ENCODE results near the gene ABHD16B.

The ABHD16B gene

DNA sequence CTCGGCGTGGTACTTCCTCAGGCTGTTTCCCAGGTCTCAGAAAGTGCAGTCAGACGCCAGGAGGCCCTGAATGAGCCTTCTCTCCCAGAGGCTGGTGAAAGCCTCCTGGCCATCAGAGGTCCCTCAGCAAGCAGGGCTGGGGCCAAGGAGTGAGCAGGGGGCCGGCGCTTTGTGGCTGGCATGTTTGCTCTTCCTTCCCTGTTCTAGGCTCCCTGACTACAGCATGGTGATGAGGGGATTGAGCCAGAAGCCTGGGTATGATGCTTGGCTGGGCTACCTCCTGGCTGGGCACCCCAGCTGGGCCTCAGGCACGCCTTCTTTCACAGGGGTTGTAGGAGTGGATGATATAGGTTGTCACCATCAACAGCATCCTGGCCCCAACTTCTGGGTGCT is 21.9 kb downstream of the ABHD16B start:
- H3K4me1 ChIP-seq (ENCODE audit: control insufficient read depth, insufficient read depth, low read length) = no peaks in the 10 kb centered on the region
- H3K36me3 ChIP-seq (ENCODE audit: control insufficient read depth, insufficient read depth, low read length) = peaks cover 71% of the 10 kb centered on the region
- no peak overlapping the region for H3K4me3 ChIP-seq (ENCODE audit: low read depth, low read length)
- H3K27ac ChIP-seq (ENCODE audit: low read depth, low read length) = no peak overlapping the region
- no peaks in the 10 kb centered on the region for H3K9me3 ChIP-seq (ENCODE audit: control insufficient read depth, insufficient read depth, low read length)
- no peak overlapping the region for H3K9ac ChIP-seq (ENCODE audit: low read depth, low read length)
- no peaks in the 10 kb centered on the region for H3K27me3 ChIP-seq (ENCODE audit: control insufficient read depth, insufficient read depth, low read length)

DNA sequence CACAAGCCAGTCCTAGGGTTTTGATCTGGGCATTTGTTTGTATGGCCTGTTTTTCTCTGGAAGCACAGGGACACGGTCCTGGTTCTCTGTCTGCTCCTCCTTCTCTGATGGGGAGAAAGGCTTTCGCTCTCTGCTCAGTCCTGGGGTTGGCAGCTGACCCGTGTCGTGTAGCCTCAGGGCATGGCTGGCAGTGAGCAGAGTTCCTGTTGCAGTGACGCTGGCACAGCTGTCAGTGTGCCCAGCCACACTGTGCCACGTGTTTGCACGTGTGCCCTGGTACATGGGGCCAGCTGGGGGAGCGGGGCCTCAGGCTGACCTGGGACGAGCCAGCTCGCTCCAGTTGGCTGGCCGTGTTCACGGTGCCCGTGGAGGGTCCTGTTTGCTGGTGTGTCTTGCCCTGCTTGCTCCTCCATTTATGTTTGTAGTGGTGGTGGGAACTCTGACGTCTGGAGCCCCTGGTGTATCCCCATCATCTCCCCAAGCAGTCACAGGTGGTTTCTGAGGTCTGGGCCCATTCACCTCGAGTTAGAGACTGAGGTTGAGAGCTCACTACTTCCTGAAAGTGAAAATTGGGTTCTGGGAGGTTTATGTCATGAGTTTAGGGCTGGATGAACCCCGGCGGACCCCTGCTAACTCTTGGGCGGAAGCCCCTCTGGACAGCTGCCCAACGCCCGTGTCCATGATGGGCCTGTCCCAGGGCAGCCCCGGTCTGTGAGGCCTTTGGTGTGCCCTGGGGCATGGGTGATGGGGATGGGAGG is 23.4 kb downstream of the ABHD16B start:
- no peaks in the 10 kb centered on the region for H3K27me3 ChIP-seq (ENCODE audit: control insufficient read depth, insufficient read depth, low read length)
- peaks cover 73% of the 10 kb centered on the region for H3K36me3 ChIP-seq (ENCODE audit: control insufficient read depth, insufficient read depth, low read length)
- no peaks in the 10 kb centered on the region for H3K9me3 ChIP-seq (ENCODE audit: control insufficient read depth, insufficient read depth, low read length)
- H3K27ac ChIP-seq (ENCODE audit: low read depth, low read length) = no peak overlapping the region
- H3K4me1 ChIP-seq (ENCODE audit: control insufficient read depth, insufficient read depth, low read length) = no peaks in the 10 kb centered on the region
- H3K4me3 ChIP-seq (ENCODE audit: low read depth, low read length) = no peak overlapping the region
- no peak overlapping the region for H3K9ac ChIP-seq (ENCODE audit: low read depth, low read length)

DNA sequence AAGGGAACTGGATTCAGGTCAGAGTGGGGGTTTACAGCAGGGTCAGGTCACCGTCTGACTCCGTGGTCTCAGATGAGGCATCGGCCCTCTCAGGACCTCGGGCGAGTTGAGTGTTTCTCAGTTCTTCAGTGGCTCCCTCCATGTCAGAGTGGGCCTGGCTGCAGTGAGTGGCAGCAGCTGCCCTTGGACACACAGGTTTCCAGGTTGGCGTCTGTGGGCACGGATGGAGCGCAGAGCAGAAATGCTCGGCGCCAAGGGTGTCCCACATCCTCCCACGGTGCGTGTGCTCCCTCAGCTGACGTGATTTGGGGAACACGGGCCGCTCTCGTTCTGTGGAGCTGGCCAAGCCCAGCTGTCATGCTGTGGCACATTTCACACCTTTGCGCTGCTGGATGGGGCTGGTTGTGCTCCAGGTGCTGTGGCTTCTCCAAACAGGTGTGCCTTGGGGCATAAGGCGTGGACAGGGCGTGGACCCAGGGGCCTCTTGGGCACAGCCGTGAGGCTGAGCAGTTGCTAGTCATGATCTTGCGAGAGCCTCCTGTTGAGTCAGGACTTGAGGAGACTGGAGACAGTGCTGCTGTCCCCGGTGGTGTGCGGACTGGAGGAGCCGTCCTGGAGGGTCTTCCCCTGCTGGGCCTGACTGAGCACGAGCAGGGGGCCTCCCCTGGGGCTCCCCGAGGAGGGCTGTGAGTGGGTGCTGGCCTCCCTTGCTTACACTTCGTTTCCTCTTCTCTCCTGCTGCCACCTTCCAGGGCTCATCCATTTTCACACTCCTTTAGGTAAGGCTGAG is 24.2 kb downstream of the ABHD16B start:
- Histone ChIP-seq H3K9me3 (ENCODE audit: control insufficient read depth, insufficient read depth, low read length) (no peaks in the 10 kb centered on the region), H3K27me3 (ENCODE audit: control insufficient read depth, insufficient read depth, low read length) (no peaks in the 10 kb centered on the region), H3K4me3 (ENCODE audit: low read depth, low read length) (no peak overlapping the region), H3K4me1 (ENCODE audit: control insufficient read depth, insufficient read depth, low read length) (no peaks in the 10 kb centered on the region), H3K27ac (ENCODE audit: low read depth, low read length) (no peak overlapping the region), H3K9ac (ENCODE audit: low read depth, low read length) (no peak overlapping the region), H3K36me3 (ENCODE audit: control insufficient read depth, insufficient read depth, low read length) (peaks cover 81% of the 10 kb centered on the region)

DNA sequence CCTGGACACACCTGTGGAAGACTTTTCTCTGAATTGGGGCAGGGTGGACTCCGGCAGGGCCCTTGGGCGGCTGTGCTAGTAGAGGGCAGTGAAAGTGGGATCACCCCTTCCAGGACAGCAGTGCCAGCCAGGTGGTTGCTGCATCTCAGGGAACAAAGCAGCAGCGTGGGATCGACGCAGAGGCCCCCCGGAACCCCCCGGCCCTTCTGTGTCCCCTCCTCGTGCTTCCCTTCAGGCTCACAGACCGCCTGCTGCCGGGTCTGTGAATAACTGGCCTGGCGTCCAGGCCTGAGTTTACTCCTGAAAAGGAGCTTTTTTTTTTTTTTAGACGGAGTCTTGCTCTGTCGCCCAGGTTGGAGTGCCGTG is 24.7 kb downstream of the ABHD16B start:
- peaks cover 86% of the 10 kb centered on the region for H3K36me3 ChIP-seq (ENCODE audit: control insufficient read depth, insufficient read depth, low read length)
- H3K4me1 ChIP-seq (ENCODE audit: control insufficient read depth, insufficient read depth, low read length) = no peaks in the 10 kb centered on the region

DNA sequence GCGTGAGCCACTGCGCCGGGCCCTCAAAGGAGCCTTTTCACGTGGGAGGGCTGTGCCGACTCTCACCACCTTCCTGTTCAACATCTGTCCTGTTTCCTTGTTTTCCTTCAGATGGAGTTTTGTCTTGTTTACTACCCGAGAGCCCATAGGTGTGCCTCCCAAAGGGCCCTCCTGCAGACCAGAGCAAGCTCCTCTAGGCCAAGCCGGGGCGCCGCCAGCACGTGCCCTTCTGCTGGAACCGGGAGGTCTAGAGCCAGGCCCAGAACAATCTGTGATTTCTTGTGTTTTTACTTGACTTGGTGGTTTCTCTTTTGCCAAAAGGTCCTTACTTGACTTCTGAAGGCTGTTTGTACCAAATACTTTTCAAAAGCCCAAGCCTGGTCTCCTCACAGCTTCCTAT is 25.6 kb downstream of the ABHD16B start:
- H3K4me3 ChIP-seq (ENCODE audit: low read depth, low read length) = no peak overlapping the region
- H3K36me3 ChIP-seq (ENCODE audit: control insufficient read depth, insufficient read depth, low read length) = peaks cover 82% of the 10 kb centered on the region
- no peaks in the 10 kb centered on the region for H3K9me3 ChIP-seq (ENCODE audit: control insufficient read depth, insufficient read depth, low read length)
- no peak overlapping the region for H3K27ac ChIP-seq (ENCODE audit: low read depth, low read length)
- H3K27me3 ChIP-seq (ENCODE audit: control insufficient read depth, insufficient read depth, low read length) = no peaks in the 10 kb centered on the region
- H3K4me1 ChIP-seq (ENCODE audit: control insufficient read depth, insufficient read depth, low read length) = no peaks in the 10 kb centered on the region
- no peak overlapping the region for H3K9ac ChIP-seq (ENCODE audit: low read depth, low read length)

More for the DNA sequence above, 24.7 kb downstream of the ABHD16B start:
- Histone ChIP-seq H3K27me3 (ENCODE audit: control insufficient read depth, insufficient read depth, low read length) (no peaks in the 10 kb centered on the region), H3K9ac (ENCODE audit: low read depth, low read length) (no peak overlapping the region), H3K9me3 (ENCODE audit: control insufficient read depth, insufficient read depth, low read length) (no peaks in the 10 kb centered on the region), H3K27ac (ENCODE audit: low read depth, low read length) (no peak overlapping the region), H3K4me3 (ENCODE audit: low read depth, low read length) (no peak overlapping the region)

DNA sequence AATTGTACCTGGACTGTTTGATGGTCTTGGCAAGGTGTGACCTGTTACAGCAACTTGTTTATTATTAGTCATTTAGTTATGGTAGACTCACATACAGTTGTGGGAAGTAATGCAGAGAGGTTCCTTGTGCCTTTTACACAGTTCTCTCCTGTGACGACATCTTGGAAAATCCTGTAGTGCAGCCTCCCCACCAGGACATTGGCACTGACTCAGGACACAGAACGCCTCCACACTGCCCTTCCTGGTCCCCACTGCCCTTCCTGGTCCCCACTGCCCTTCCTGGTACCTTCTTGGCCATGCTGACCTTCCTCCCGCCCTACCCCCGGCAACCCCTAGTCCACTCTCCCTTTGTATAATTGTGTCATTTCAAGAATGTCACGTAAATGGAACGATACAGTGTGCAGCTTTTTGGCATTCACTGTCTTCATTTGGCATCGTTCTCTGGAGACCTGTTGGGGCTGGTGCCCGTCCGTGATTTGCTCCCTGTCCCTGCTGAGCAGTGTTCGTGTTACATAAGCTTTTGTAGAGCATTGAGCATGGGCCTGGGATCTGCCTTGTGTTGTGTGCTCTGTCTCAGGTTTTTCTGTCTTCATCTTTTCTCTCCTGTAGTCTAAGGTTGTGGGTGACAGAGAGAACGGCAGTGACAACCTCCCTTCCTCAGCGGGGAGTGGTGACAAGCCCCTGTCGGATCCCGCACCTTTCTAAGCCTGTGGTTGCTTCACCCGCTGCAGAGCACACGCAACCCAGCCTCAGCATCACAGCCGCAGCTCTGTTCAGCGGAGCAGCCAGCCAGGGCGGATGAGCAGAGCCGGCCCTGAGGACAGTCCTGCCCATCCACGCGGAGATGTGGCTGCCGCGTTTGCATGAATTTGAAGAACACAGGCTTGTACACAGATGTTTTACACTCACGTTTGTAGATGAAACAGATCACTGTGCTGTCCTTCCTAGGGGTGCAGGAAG is 28.2 kb downstream of the ABHD16B start:
- Histone ChIP-seq H3K9me3 (ENCODE audit: control insufficient read depth, insufficient read depth, low read length) (no peaks in the 10 kb centered on the region), H3K27ac (ENCODE audit: low read depth, low read length) (no peak overlapping the region), H3K4me3 (ENCODE audit: low read depth, low read length) (no peak overlapping the region), H3K36me3 (ENCODE audit: control insufficient read depth, insufficient read depth, low read length) (peaks cover 61% of the 10 kb centered on the region), H3K27me3 (ENCODE audit: control insufficient read depth, insufficient read depth, low read length) (no peaks in the 10 kb centered on the region), H3K4me1 (ENCODE audit: control insufficient read depth, insufficient read depth, low read length) (peaks cover 3% of the 10 kb centered on the region; the same call in 1 of the 2 replicates), H3K9ac (ENCODE audit: low read depth, low read length) (no peak overlapping the region)

DNA sequence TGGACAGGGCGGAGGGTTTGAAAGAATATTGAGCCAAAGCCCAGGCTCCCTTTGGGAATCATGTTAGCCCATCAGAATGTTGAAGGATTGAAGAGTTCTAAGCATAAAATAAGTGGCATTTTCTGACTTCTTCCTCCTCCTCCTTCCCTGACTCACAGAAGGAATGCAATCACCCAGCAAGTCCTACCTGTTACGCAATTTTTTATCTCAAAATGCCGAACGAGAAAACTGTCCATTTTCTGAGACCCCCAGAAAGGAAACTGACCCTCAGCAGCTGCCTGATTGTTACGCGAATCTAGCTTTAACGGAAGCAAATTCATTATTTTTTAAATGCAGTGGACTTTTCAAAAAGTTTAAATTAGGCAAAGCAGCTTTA is 28.9 kb downstream of the ABHD16B start:
- Histone ChIP-seq H3K9ac (ENCODE audit: low read depth, low read length) (no peak overlapping the region), H3K4me1 (ENCODE audit: control insufficient read depth, insufficient read depth, low read length) (peaks cover 3% of the 10 kb centered on the region; the same call in 1 of the 2 replicates), H3K27me3 (ENCODE audit: control insufficient read depth, insufficient read depth, low read length) (no peaks in the 10 kb centered on the region), H3K4me3 (ENCODE audit: low read depth, low read length) (no peak overlapping the region), H3K9me3 (ENCODE audit: control insufficient read depth, insufficient read depth, low read length) (no peaks in the 10 kb centered on the region), H3K36me3 (ENCODE audit: control insufficient read depth, insufficient read depth, low read length) (peaks cover 54% of the 10 kb centered on the region), H3K27ac (ENCODE audit: low read depth, low read length) (no peak overlapping the region)

DNA sequence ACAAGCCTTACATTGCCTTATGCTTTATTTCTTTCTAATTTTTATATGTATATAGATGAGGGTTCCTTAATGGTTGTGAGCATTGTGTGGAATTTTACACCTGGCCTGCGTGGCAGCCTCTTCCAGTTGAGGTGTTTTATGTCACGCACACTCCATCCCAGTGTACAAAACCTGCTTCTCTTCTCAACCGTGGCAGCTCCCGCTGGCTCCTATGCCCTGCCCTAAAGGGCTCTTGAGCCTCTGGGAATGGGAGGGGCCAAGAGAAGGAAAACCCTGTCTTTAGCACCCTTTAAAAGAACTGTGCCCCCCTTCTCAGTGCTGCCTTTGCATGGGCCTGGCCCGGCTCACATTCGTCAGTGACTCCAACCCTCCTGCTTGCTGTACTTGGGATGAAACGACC is 29.3 kb downstream of the ABHD16B start:
- Histone ChIP-seq H3K36me3 (ENCODE audit: control insufficient read depth, insufficient read depth, low read length) (peaks cover 50% of the 10 kb centered on the region), H3K4me1 (ENCODE audit: control insufficient read depth, insufficient read depth, low read length) (peaks cover 3% of the 10 kb centered on the region; the same call in 1 of the 2 replicates), H3K9me3 (ENCODE audit: control insufficient read depth, insufficient read depth, low read length) (no peaks in the 10 kb centered on the region), H3K27me3 (ENCODE audit: control insufficient read depth, insufficient read depth, low read length) (no peaks in the 10 kb centered on the region), H3K27ac (ENCODE audit: low read depth, low read length) (no peak overlapping the region), H3K9ac (ENCODE audit: low read depth, low read length) (no peak overlapping the region), H3K4me3 (ENCODE audit: low read depth, low read length) (no peak overlapping the region)

DNA sequence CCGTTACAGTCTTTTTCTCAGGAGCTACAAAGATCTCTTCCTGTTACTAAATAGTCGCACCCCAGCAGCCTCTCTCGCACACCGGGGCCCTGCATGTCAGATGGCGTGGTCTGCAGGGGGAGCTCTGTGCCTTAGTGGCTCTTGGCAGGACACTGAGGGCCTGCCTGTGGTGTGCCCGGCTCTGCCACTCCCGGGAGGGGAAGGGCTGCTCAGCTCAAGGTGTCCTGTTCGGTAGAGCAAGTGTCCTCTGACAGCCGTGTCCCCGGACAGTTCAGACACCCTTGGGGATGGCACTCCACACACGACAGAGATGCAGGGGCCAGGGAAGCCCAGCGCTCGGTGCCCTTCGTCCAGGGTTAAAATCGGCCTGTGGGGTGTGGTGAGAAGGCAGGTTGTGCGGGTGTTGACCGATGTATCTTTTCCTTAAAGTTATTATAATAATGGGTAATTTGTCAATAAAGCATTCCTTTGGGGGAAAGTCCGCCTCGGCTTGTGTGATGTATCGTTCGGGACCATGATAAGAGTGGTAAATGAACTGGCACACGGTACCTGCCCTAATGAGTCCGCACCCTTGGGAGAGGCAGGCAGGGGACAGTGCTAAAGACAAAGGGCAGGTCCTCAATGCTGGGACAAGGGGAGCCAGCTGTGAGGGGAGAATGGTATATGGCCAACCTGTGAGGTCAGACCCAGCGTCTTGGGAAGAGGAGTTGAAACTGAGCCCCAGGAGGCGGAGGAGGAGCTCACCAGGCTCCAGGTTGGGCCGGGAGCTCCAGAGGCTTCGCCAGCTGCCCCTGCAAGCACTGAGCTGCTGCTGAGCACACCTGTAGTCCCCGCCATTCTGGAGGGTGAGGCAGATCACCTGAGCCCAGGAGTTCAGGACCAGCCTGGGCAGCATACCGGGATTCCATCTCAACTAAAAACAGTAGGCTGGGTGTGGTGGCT is 30.0 kb downstream of the ABHD16B start:
- H3K9me3 ChIP-seq (ENCODE audit: control insufficient read depth, insufficient read depth, low read length) = no peaks in the 10 kb centered on the region
- H3K4me1 ChIP-seq (ENCODE audit: control insufficient read depth, insufficient read depth, low read length) = peaks cover 10% of the 10 kb centered on the region
- H3K9ac ChIP-seq (ENCODE audit: low read depth, low read length) = no peak overlapping the region
- no peak overlapping the region for H3K4me3 ChIP-seq (ENCODE audit: low read depth, low read length)
- peaks cover 46% of the 10 kb centered on the region for H3K36me3 ChIP-seq (ENCODE audit: control insufficient read depth, insufficient read depth, low read length)
- no peaks in the 10 kb centered on the region for H3K27me3 ChIP-seq (ENCODE audit: control insufficient read depth, insufficient read depth, low read length)
- no peak overlapping the region for H3K27ac ChIP-seq (ENCODE audit: low read depth, low read length)

DNA sequence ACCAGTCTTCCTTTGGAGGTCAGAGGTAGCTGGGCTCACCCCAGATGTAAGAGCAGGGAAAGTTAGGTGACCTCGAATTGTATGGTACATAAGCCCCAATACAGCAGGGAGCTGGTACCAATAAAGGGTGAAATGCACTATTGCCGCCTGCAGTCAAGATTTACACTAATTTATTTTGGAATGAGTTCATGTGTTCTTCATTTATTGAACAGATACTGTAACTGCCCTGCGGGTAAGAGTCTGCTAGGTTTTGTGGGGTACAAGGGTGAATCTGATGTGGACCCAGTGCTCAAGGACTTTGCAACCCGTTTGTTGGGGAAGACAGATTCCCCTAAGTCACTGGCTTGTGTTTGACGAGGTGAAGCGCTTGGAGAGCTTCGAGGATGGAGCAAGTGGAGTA is 31.1 kb downstream of the ABHD16B start:
- no peaks in the 10 kb centered on the region for H3K9me3 ChIP-seq (ENCODE audit: control insufficient read depth, insufficient read depth, low read length)
- peaks cover 40% of the 10 kb centered on the region for H3K36me3 ChIP-seq (ENCODE audit: control insufficient read depth, insufficient read depth, low read length)
- H3K27me3 ChIP-seq (ENCODE audit: control insufficient read depth, insufficient read depth, low read length) = no peaks in the 10 kb centered on the region
- H3K4me3 ChIP-seq (ENCODE audit: low read depth, low read length) = no peak overlapping the region
- no peak overlapping the region for H3K9ac ChIP-seq (ENCODE audit: low read depth, low read length)
- no peak overlapping the region for H3K27ac ChIP-seq (ENCODE audit: low read depth, low read length)
- peaks cover 14% of the 10 kb centered on the region for H3K4me1 ChIP-seq (ENCODE audit: control insufficient read depth, insufficient read depth, low read length)
